ENCODE results near the gene HSD11B2.
"Not testable (repeated sequence)": the region's sequence is repeated elsewhere in the genome, so short reads cannot be mapped to it uniquely, and the experiment has no call there.

HSD11B2 gene

DNA sequence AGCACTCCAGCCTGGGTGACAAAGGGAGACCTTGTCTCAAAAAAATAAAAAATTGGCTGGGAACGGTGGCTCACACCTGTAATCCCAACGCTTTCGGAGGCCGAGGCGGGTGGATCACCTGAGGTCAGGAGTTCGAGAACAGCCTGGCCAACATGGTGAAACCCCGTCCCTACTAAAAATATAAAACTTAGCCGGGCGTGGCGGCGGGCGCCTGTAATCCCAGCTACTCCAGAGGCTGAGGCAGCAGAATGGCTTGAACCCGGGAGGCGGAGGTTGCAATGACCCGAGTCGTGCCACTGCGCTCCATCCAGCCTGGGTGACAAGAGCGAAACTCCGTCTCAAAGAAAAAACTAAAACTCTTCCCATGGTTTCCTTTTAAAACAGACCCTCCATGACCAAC, 15.5 kb upstream of the HSD11B2 start:
- not testable (repeated sequence) for DNase-seq (ENCODE audit: low read depth in 2 of 2)

GRCh38 chr16:67415872-67416793, 14.8 kb upstream of the HSD11B2 start, which contains the start of gene ZDHHC1:
TSS of gene ZDHHC1 (minus strand) at chr16:67416477. CDS start at chr16:67407775, 8,702 bp downstream.
- DNase-seq (ENCODE audit: low read depth in 2 of 2) = peak in 1 of 2 donors; percentile 13

DNA sequence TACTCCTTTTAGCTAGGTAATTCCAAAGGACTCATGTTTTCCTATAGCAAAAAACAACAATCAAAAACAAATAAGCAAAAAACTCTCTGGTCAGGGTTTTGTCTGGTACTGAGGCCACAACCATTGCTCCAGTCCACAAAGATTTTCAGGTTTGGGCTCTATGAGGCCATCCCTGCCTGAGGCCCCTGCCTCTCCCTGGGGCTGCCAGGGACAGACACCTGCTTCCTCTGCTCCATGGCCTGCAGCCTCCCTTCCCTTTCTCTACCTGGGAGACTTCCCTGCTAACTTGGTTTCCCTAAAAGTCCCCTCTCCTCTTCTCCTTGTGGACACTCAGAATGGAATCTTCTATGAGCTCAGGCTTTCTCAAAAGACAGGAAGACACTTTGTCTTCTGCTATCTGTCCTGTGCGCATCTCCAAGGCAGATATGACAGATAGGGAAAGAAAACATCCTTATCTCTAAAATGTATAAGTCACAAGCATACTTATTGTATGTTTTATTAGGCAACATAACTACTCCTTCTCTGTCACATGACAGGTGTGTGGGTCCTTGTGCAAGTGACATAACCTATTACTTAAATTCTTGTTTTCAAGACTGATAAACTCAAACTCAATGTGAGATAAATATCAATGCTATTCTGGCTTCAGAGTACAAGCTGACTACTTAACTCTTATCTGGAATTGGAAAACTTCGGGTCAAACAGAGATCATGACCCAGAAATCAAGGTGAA, 13.4 kb upstream of the HSD11B2 start:
- no peak for DNase-seq (ENCODE audit: low read depth in 2 of 2)

DNA sequence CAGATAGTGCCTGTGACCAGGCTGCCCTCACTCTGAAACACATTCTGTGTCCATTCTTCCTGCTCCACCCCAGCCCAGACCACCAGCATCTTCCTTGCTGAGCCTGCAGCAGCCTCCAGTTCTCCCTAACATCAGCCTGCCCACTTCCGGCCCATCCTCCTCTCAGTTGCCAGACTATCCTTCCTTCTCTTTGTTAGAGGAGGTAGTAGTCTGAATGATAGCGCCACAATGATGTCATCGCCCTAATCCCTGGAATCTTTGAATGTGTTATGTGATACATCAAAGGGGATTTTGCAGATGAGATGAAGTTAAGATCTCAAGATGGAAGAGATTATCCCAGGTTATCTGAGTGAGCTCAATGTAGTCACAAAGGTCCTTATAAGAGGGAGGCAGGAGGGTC, 11.4 kb upstream of the HSD11B2 start:
- DNase-seq (ENCODE audit: low read depth in 2 of 2) = no peak

- no peak for DNase-seq (ENCODE audit: low read depth in 2 of 2)
These were observed 11.0 kb upstream of the HSD11B2 start for GRCh38 chr16:67419931-67420330.

DNA sequence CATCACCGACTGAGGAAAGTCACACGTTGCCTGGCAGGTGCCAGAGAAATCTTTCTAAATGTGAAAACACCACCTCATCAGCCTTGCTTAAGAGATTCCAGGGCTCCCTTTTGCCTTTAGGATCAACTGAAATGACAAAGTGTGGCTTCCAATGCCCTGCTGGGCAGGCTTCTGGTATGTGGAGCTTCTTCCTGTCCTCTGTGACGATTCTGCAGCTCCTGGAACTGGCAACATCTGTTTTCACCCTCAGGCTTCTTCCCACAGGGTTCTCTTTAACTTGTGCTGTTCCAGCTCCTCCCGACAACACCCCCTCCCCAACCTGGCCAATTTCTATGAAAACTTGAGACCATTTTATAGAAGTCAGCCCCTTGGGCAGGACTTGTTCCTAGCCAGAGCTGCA, 9.9 kb upstream of the HSD11B2 start:
- DNase-seq (ENCODE audit: low read depth in 2 of 2) = no peak

- no peak for DNase-seq (ENCODE audit: low read depth in 2 of 2)
These were observed 7.9 kb upstream of the HSD11B2 start for GRCh38 chr16:67423015-67423414.

- DNase-seq (ENCODE audit: low read depth in 2 of 2) = no peak
These were observed 7.2 kb upstream of the HSD11B2 start for GRCh38 chr16:67423611-67424260.

DNA sequence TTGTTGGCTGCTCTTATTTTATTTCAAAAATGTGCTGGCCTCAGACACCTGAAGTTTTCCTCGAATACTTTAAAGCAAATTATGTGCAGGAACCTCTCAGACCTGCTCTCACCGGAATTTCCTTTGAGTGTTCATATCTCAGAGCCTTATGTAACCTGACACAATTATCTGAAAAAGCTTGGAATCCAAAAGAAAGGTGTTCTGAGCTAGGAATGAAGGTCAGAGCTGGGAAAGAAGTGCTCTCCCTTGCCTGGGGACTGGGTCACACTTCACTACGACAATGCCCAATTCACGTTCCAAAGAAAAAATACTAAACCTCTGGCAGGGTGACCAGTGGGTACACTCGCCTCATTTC, 6.7 kb upstream of the HSD11B2 start:
- DNase-seq (ENCODE audit: low read depth in 2 of 2) = no peak

GRCh38 chr16:67425061-67425460, 5.9 kb upstream of the HSD11B2 start:
- DNase-seq (ENCODE audit: low read depth in 2 of 2) = no peak

- no peak for DNase-seq (ENCODE audit: low read depth in 2 of 2)
These were observed 5.3 kb upstream of the HSD11B2 start for GRCh38 chr16:67425580-67425979.

DNA sequence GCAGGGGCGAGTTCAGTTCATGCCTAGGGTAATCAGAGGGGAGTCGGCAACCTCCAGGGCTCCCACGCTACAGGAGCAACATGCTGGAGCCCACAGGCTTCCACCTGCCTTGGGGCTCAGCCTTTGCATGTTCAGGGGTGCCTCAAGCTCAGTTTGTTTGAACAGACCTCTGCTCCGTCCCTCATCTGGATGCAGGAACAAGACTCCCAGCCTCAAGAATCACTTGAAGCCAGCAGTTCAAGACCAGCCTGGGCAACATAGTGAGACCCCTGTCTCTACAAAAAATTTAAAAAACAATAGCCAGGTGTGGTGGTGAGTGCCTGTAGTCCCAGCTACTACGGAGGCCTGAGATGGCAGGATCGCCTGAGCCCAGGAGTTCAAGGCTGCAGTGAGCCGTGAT, 4.9 kb upstream of the HSD11B2 start:
- no peak for DNase-seq (ENCODE audit: low read depth in 2 of 2)

DNA sequence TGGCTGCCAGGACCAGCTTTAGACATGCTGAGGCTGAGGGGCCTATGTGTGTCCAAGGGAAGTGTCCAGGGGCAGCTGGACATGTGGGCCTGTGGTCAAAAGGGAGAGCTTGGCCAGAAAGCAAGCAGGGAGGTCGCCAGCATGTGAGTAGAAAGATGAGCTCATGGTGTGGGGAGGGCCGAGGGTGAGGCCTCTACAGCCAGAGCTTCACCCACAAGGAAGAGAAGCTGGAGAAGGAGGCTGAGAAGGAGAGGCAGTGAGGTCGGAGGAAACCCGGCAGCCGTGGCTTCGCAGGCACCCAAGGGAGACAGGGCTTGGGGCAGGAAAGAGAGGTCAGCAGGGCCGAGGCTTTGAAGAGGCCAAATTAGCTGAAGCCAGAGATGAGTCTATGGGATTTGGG, 4.0 kb upstream of the HSD11B2 start:
- DNase-seq (ENCODE audit: low read depth in 2 of 2) = no peak

- DNase-seq (ENCODE audit: low read depth in 2 of 2) = peak; percentile 12 to 35
These were observed 2.7 kb upstream of the HSD11B2 start for GRCh38 chr16:67428146-67428731.

DNA sequence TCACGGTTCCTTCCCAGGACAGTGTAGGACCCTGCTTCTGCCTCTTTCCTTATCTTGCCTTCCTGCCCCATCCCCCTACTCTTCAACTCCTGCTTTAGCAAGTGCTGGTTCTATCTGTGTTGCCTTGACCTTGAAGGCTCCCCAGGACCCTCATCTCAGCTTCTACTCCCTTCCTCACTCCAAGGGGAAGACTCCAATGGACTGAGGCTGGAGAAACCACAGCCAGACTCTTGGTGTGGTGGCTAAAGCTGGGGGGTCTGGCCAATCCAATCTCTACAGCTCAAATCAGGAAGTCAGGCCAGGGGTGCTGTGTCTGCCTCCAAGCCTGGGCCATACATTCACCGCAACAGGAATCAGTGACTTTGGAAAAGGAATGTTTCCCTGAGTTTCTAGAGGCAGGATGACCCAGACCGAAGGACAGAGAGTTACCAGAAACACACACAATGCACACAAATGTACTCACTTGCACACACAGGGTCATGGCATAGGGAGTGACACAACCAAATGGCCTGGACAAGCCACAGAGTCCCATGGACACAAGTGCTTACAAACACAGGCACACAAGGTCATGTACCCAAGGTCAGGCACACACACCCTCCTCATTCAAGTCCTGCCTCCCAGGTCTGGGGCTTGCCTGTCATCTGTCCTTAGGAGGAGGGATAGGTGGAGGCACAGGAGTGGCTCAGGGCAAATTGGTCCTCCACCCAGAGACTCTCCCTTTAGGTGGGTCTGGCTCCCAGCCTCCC, 1.7 kb upstream of the HSD11B2 start:
- DNase-seq (ENCODE audit: low read depth in 2 of 2) = no peak

GRCh38 chr16:67429799-67430503, 970 bp upstream of the HSD11B2 start:
- no peak for DNase-seq (ENCODE audit: low read depth in 2 of 2)

DNA sequence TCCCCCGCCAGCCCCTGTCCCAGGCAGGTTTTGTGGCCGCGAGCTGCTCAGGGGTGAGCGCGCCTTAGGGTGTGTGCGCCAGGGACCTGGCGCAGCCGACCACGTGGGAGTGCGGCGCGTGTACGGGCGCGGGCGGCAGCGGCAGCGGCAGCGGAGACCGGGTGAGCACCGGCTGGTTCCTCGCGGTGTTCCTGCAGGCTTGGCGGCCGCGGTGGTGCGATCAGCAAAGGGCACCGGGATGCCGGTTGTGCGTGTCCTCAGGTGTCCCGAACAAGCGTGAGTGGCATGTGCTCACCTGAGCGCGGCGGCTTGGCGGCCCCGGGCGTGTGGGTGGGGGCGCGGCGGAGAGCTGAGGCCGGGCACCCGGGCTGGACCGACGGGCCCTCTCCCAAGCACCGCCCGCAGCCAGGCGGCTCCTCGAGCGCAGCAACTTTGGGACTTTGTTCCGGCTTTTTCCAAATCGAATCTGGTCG, 381 bp upstream of the HSD11B2 start:
- DNase-seq (ENCODE audit: low read depth in 2 of 2) = no peak

DNA sequence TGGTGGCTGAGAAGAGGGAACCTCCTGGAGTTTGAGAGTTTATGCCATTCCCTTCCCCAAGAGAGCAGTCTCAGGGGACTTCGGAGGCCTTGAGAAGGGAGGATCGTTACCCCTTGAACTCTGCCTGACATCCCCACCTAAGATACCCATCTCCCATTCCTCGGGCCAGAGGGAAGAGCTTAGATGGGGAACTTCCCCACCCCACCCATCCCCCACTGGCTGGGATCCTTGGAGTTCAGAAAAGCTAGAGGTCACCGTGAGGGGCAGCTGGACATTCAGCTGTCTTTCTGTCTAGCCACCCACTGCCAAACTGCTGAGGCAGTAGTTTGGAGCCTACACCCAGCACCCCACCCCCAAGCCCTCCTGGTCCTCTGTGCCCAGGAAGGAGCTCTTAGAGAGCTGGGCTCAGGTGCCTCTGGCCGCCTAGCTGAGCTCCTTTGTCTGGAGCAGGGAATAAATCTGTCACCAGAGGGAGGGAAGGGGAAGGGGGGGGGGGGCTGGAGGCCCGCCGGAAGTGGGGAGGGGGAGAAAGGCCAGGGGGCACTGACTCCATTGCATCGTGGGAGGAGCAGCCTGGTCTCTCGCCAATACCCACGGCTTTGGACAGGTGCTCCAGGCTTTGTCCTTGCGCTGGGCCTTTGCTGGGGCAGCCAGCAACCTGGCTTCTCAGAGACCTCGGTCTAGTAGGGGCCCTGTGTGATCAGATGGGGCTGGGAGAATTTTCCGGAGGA, 1.0 kb downstream of the HSD11B2 start:
- DNase-seq (ENCODE audit: low read depth in 2 of 2) = no peak

- no peak for DNase-seq (ENCODE audit: low read depth in 2 of 2)
These were observed 1.6 kb downstream of the HSD11B2 start for GRCh38 chr16:67432506-67432890.

- DNase-seq (ENCODE audit: low read depth in 2 of 2) = no peak
These were observed 2.3 kb downstream of the HSD11B2 start for GRCh38 chr16:67433131-67433719.
